HCT116 (cell line): ENCODE results near the gene MTHFR. TPM values are rescaled to one million over a fixed set of nuclear protein-coding genes. Genes with fewer than 3 reads are reported as not detected.

Experiments
- ATAC-seq: fragments of 200-7000 bp; cut with Tn5 transposase; 2 replicates; pipeline ENCODE4 v1.9.1; 2020; ENCODE audit warnings: mild to moderate bottlenecking, moderate library complexity
- BruUV-seq: library from RNA; stranded (reverse); fragments of 400-500 nt; replicated peaks from 2 replicates; lab custom pipeline; 2021; lab: Mats Ljungman, UMichigan
- CTCF ChIA-PET: fragments of 300-600 bp; sonication (Branson Sonifier 250); formaldehyde crosslinking; loops from one replicate; lab custom pipeline; 2021; ENCODE audit warnings: antibody characterized with exemption; lab: Charles Lee
- POLR2A ChIA-PET: fragments of 300-600, 350-600 bp; sonication (Branson Sonifier 250); formaldehyde crosslinking; loops from one replicate; lab custom pipeline; 2021; ENCODE audit warnings: antibody characterized with exemption; lab: Charles Lee
- RAD21 ChIA-PET, 2 experiments: fragments of 300-600 bp; sonication (Branson Sonifier 250); formaldehyde crosslinking; loops; one replicate each; lab custom pipeline; 2023; ENCODE audit warnings: low total read pairs in 2 of 2; ENCODE audit not compliant: uncharacterized antibody in 2 of 2, unreplicated experiment in 2 of 2, low non-redundant PET in 1 of 2; lab: Charles Lee
- DNase-seq: peaks from one replicate; pipeline ENCODE4 v3.0.0-alpha.2; 2010; ENCODE audit warnings: low read depth, low spot score
- H2AFZ ChIP-seq: fragments of 200-600 bp; shearing (Covaris generic), sonication (generic); 2 replicates; pipeline ENCODE4 v1.6.1; 2017; ENCODE audit warnings: low read depth, mixed run types, mixed read lengths, antibody characterized with exemption, low read length; ENCODE audit not compliant: poor library complexity, severe bottlenecking
- H3K27ac ChIP-seq: 2 replicates; pipeline ENCODE4 v1.5.1; 2012; ENCODE audit warnings: low read depth, low read length
- H3K27me3 ChIP-seq: fragments of 200-600 bp; sonication (generic); 2 replicates; pipeline ENCODE4 v1.6.1; 2016; ENCODE audit warnings: mixed run types, low read length, mixed read lengths; ENCODE audit not compliant: insufficient read depth
- H3K36me3 ChIP-seq, 2 experiments: fragments of 200-500 bp in 1 of 2; fragments of 200-600 bp in 1 of 2; sonication (Bioruptor generic) in 1 of 2; sonication (generic) in 1 of 2; 2 replicates each; pipeline versions ENCODE4 v1.5.1 to v1.6.1; 2014 to 2016; ENCODE audit warnings: low read length in 2 of 2, inconsistent platforms in 1 of 2, mixed read lengths in 1 of 2, mixed run types in 1 of 2; ENCODE audit not compliant: insufficient read depth in 2 of 2, control insufficient read depth in 1 of 2
- H3K4me1 ChIP-seq, 2 experiments: fragments of 200-600 bp in 1 of 2; sonication (generic) in 1 of 2; 2 replicates each; pipeline versions ENCODE4 v1.5.1 to v1.6.1; 2012 to 2017; ENCODE audit warnings: low read length in 2 of 2, inconsistent platforms in 1 of 2, mild to moderate bottlenecking in 1 of 2, mixed read lengths in 1 of 2, mixed run types in 1 of 2, moderate library complexity in 1 of 2; ENCODE audit not compliant: insufficient read depth in 2 of 2, control insufficient read depth in 1 of 2
- H3K4me2 ChIP-seq: fragments of 200-600 bp; sonication (generic); 2 replicates; pipeline ENCODE4 v1.6.1; 2017; ENCODE audit warnings: mixed run types, low read length, mixed read lengths
- H3K4me3 ChIP-seq, 2 experiments: fragments of 200-600 bp in 1 of 2; sonication (generic) in 1 of 2; replicated peaks in 1 of 2; 2 replicates each; pipeline ENCODE4 v1.5.1; 2011 to 2016; ENCODE audit warnings: low read length in 2 of 2, control low read depth in 1 of 2, low read depth in 1 of 2, mild to moderate bottlenecking in 1 of 2, mixed read lengths in 1 of 2, mixed run types in 1 of 2
- H3K79me2 ChIP-seq: fragments of 200-600 bp; sonication (generic); 2 replicates; pipeline ENCODE4 v1.6.1; 2017; ENCODE audit warnings: mild to moderate bottlenecking, mixed run types, low read length, moderate library complexity, mixed read lengths; ENCODE audit not compliant: insufficient read depth
- H3K9ac ChIP-seq: fragments of 200-600 bp; sonication (generic); 2 replicates; pipeline ENCODE4 v1.6.1; 2016; ENCODE audit warnings: low read length, mixed read lengths
- H3K9me2 ChIP-seq: fragments of 200-600 bp; sonication (generic), shearing (Covaris generic); 2 replicates; pipeline ENCODE4 v1.6.1; 2017; ENCODE audit warnings: mixed run types, mild to moderate bottlenecking, moderate library complexity; ENCODE audit not compliant: insufficient read depth
- H3K9me3 ChIP-seq, 2 experiments: fragments of 200-500 bp in 1 of 2; fragments of 200-600 bp in 1 of 2; sonication (Bioruptor generic) in 1 of 2; sonication (generic) in 1 of 2; 2 replicates each; pipeline ENCODE4 v1.6.1; 2014 to 2017; ENCODE audit warnings: low read length in 2 of 2, mixed read lengths in 2 of 2, inconsistent platforms in 1 of 2, low read depth in 1 of 2, mild to moderate bottlenecking in 1 of 2, mixed run types in 1 of 2, moderate library complexity in 1 of 2; ENCODE audit not compliant: control insufficient read depth in 1 of 2, insufficient read depth in 1 of 2
- H4K20me1 ChIP-seq: fragments of 200-600 bp; sonication (generic), shearing (Covaris generic); 2 replicates; pipeline ENCODE4 v1.6.1; 2017; ENCODE audit warnings: mixed run types, mild to moderate bottlenecking, moderate library complexity; ENCODE audit not compliant: insufficient read depth
- CTCF ChIP-seq, 3 experiments: fragments of 200-600 bp in 1 of 3; sonication (generic) in 1 of 3; IDR thresholded peaks in 2 of 3; conservative IDR thresholded peaks in 1 of 3; 2 replicates each; pipeline ENCODE4 v1.5.1; 2012 to 2017; ENCODE audit warnings: low read depth in 2 of 3, low read length in 2 of 3, antibody characterized with exemption in 1 of 3, borderline replicate concordance in 1 of 3, control low read depth in 1 of 3, mild to moderate bottlenecking in 1 of 3, mixed read lengths in 1 of 3, mixed run types in 1 of 3, moderate library complexity in 1 of 3; ENCODE audit not compliant: insufficient read depth in 1 of 3
- EGR1 ChIP-seq: IDR thresholded peaks from 2 replicates; pipeline ENCODE4 v1.6.1; 2012; ENCODE audit warnings: low read depth
- ELF1 ChIP-seq: IDR thresholded peaks from 2 replicates; pipeline ENCODE4 v1.6.1; 2012; ENCODE audit warnings: low read depth, borderline replicate concordance
- EZH2 ChIP-seq: fragments of 200-600 bp; sonication (generic); IDR thresholded peaks from 2 replicates; pipeline ENCODE4 v1.6.1; 2017; ENCODE audit warnings: antibody characterized with exemption, mixed run types
- EZH2phosphoT487 ChIP-seq: fragments of 200-600 bp; IDR thresholded peaks from 2 replicates; pipeline ENCODE4 v1.6.1; 2018; ENCODE audit warnings: antibody characterized with exemption, borderline replicate concordance
- FOSL1 ChIP-seq: IDR thresholded peaks from 2 replicates; pipeline ENCODE4 v1.6.1; 2012; ENCODE audit warnings: low read depth
- POLR2A ChIP-seq: IDR thresholded peaks from 2 replicates; pipeline ENCODE4 v1.7.0; 2011; ENCODE audit warnings: borderline replicate concordance; ENCODE audit not compliant: insufficient read depth, insufficient read length; ENCODE audit errors: extremely low read depth
- POLR2AphosphoS5 ChIP-seq: IDR thresholded peaks from 2 replicates; pipeline ENCODE4 v1.6.1; 2011; ENCODE audit warnings: mild to moderate bottlenecking, low read depth, low read length, moderate library complexity
- REST ChIP-seq: IDR thresholded peaks from 2 replicates; pipeline ENCODE4 v1.6.1; 2012; ENCODE audit warnings: low read depth
- SIN3A ChIP-seq: IDR thresholded peaks from 2 replicates; pipeline ENCODE4 v1.6.1; 2012; ENCODE audit warnings: low read depth
- SP1 ChIP-seq: IDR thresholded peaks from 2 replicates; pipeline ENCODE4 v1.6.1; 2012; ENCODE audit warnings: low read depth
- SRF ChIP-seq: IDR thresholded peaks from 2 replicates; pipeline ENCODE4 v1.6.1; 2012; ENCODE audit warnings: low read depth
- TCF7L2 ChIP-seq: IDR thresholded peaks from 2 replicates; pipeline ENCODE4 v1.7.0; 2011; ENCODE audit warnings: borderline replicate concordance, inconsistent platforms; ENCODE audit not compliant: insufficient read depth, insufficient read length; ENCODE audit errors: extremely low read depth
- YY1 ChIP-seq: IDR thresholded peaks from 2 replicates; pipeline ENCODE4 v1.6.1; 2011; ENCODE audit warnings: low read length, low read depth, moderate library complexity, mild to moderate bottlenecking; ENCODE audit not compliant: insufficient replicate concordance; ENCODE audit errors: extremely low read depth
- ZBTB33 ChIP-seq: IDR thresholded peaks from 2 replicates; pipeline ENCODE4 v1.6.1; 2011; ENCODE audit warnings: mild to moderate bottlenecking, low read length, moderate library complexity; ENCODE audit not compliant: insufficient replicate concordance; ENCODE audit errors: extremely low read depth
- ZFX ChIP-seq: fragments of 450-650 bp; IDR thresholded peaks from 2 replicates; pipeline ENCODE4 v1.6.1; 2017
- ZNF274 ChIP-seq: fragments of 200-500 bp; sonication (Bioruptor generic); IDR thresholded peaks from 2 replicates; pipeline ENCODE4 v1.6.1; 2014; ENCODE audit warnings: mild to moderate bottlenecking, low read depth, low read length, inconsistent platforms
- intact Hi-C: fragments of 100-400 bp; cut with micrococcal nuclease; formaldehyde crosslinking; loops from 2 replicates; pipeline ENCODE4 v1.10.0; 2022
- total RNA-seq: library from RNA; stranded (reverse); gene quantifications from one replicate; pipeline ENCODE4 v1.2.1, GENCODE V29; 2021; ENCODE audit not compliant: unreplicated experiment
- TF ChIP-seq, protein P1 (sequence below): IDR thresholded peaks from 2 replicates; pipeline ENCODE4 v1.6.1; 2012

MTHFR gene
- total RNA-seq, 1 experiment from 2014 or later: 20.9 TPM

- TF ChIP-seq POLR2A: no peak
- no peak for TF ChIP-seq SIN3A
- no peak for TF ChIP-seq EZH2phosphoT487
- TF ChIP-seq POLR2AphosphoS5: no peak
These were observed 45.4 kb upstream of the MTHFR start (continued) for GRCh38 chr1:11851180-11851579.

GRCh38 chr1:11850156-11850555 is 44.4 kb upstream of the MTHFR start:
- no peaks in the 10 kb centered on the region for H3K79me2 ChIP-seq
- no peak overlapping the region for H3K27ac ChIP-seq
- no peaks in the 10 kb centered on the region for H3K36me3 ChIP-seq
- BruUV-seq: no TSS peak
- no peak for ATAC-seq
- intact Hi-C loops: no loop called here
- H4K20me1 ChIP-seq: no peaks in the 10 kb centered on the region
- ChIA-PET RAD21 (no interaction called here), CTCF (no interaction called here), POLR2A (interaction anchor here (0.6 to 1.2 kb wide), 2 partner anchors 58 to 80 kb away, joined by 3 to 4 read pairs; no protein-coding TSS in a partner anchor)
- 0 out of 4 replicates have a peak, but pooled peaks cover 0 to 3% of the 10 kb centered on the region in 2 experiments for H3K4me1 ChIP-seq
- no peak overlapping the region for H3K9ac ChIP-seq
- DNase-seq: no peak
- H2AFZ ChIP-seq: no peak overlapping the region
- no peak overlapping the region for H3K4me3 ChIP-seq
- TF ChIP-seq ZBTB33: no peak
- no peak for TF ChIP-seq ZFX
- no peak for TF ChIP-seq REST
- TF ChIP-seq SP1: no peak
- no peak for TF ChIP-seq TCF7L2
- no peak for TF ChIP-seq ELF1
- TF ChIP-seq FOSL1: no peak
- no peak for TF ChIP-seq EZH2
- TF ChIP-seq, protein P1, sequence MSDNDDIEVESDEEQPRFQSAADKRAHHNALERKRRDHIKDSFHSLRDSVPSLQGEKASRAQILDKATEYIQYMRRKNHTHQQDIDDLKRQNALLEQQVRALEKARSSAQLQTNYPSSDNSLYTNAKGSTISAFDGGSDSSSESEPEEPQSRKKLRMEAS: no peak
- no peak for TF ChIP-seq EZH2phosphoT487
- no peak for TF ChIP-seq YY1
- no peak for TF ChIP-seq POLR2AphosphoS5
- TF ChIP-seq EGR1: no peak
- TF ChIP-seq CTCF (IDR thresholded peaks at IDR 0.05 in 2 of 3, conservative IDR thresholded peaks at IDR 0.05 in 1 of 3; ENCODE audit: borderline replicate concordance in 1 of 3, insufficient read depth in 1 of 3, low read depth in 2 of 3, low read length in 2 of 3): no peak
- no peak for TF ChIP-seq ZNF274
- TF ChIP-seq SIN3A: no peak
- TF ChIP-seq POLR2A: no peak
- no peak for TF ChIP-seq SRF
- no peaks in the 10 kb centered on the region for H3K9me2 ChIP-seq
- H3K9me3 ChIP-seq: no peaks in the 10 kb centered on the region
- H3K27me3 ChIP-seq: peaks cover 9% of the 10 kb centered on the region; the same call in 1 of the 2 replicates
- no peak overlapping the region for H3K4me2 ChIP-seq
